AG20443 (cell line): ENCODE data around the gene THSD4.

ENCODE experiments used
- DNase-seq: peaks from one replicate; pipeline ENCODE4 v3.0.0; 2012; ENCODE audit warnings: low spot score, mixed read lengths

Gene THSD4

GRCh38 chr15:71545223-71545760, 430.0 kb downstream of the THSD4 start:
- no peak for DNase-seq

GRCh38 chr15:71545923-71546322, 430.7 kb downstream of the THSD4 start:
- no peak for DNase-seq

GRCh38 chr15:71547011-71547410, 431.7 kb downstream of the THSD4 start:
- DNase-seq: peak; percentile 42

GRCh38 chr15:71548401-71548807, 433.1 kb downstream of the THSD4 start:
- DNase-seq: no peak

GRCh38 chr15:71549091-71549490, 433.8 kb downstream of the THSD4 start:
- no peak for DNase-seq

GRCh38 chr15:71549697-71550096, 434.4 kb downstream of the THSD4 start:
- no peak for DNase-seq

GRCh38 chr15:71551566-71551965, 436.3 kb downstream of the THSD4 start:
- no peak for DNase-seq

- DNase-seq: peak; percentile 55
These were observed 443.8 kb downstream of the THSD4 start for GRCh38 chr15:71559098-71559497.

- DNase-seq: no peak
These were observed 444.3 kb downstream of the THSD4 start for GRCh38 chr15:71559616-71560015.

- no peak for DNase-seq
These were observed 447.0 kb downstream of the THSD4 start for GRCh38 chr15:71562251-71562650.

- DNase-seq: no peak
These were observed 448.9 kb downstream of the THSD4 start for GRCh38 chr15:71564217-71564616.

- no peak for DNase-seq
These were observed 449.7 kb downstream of the THSD4 start for GRCh38 chr15:71565006-71565405.

- no peak for DNase-seq
These were observed 450.4 kb downstream of the THSD4 start for GRCh38 chr15:71565631-71566160.

GRCh38 chr15:71566226-71566625, 451.0 kb downstream of the THSD4 start:
- DNase-seq: no peak

- DNase-seq: no peak
These were observed 451.9 kb downstream of the THSD4 start for GRCh38 chr15:71567173-71567572.

- DNase-seq: no peak
These were observed 453.0 kb downstream of the THSD4 start for GRCh38 chr15:71568227-71568626.

- no peak for DNase-seq
These were observed 455.5 kb downstream of the THSD4 start for GRCh38 chr15:71570736-71571135.

- DNase-seq: no peak
These were observed 456.4 kb downstream of the THSD4 start for GRCh38 chr15:71571641-71572040.

GRCh38 chr15:71572452-71573053, 457.3 kb downstream of the THSD4 start:
- DNase-seq: no peak

- DNase-seq: no peak
These were observed 458.3 kb downstream of the THSD4 start for GRCh38 chr15:71573599-71573998.

- DNase-seq: peak; percentile 27
These were observed 460.3 kb downstream of the THSD4 start for GRCh38 chr15:71575474-71576045.

- no peak for DNase-seq
These were observed 461.8 kb downstream of the THSD4 start for GRCh38 chr15:71577071-71577470.

GRCh38 chr15:71581398-71581930, 466.2 kb downstream of the THSD4 start:
- DNase-seq: no peak
